GM12878 (cell line): ENCODE measurements around the gene COMT. TPM values are rescaled to one million over a fixed set of nuclear protein-coding genes. Genes with fewer than 3 reads are reported as not detected.

Source experiments
- ATAC-seq: fragments of 200-7000 bp; cut with Tn5 transposase; 3 replicates; pipeline ENCODE4 v1.9.1; 2020; ENCODE audit warnings: mild to moderate bottlenecking, moderate library complexity
- BruUV-seq: library from RNA; stranded (reverse); fragments of 400-500 nt; replicated peaks from 2 replicates; lab custom pipeline; 2021; lab: Mats Ljungman, UMichigan
- CTCF ChIA-PET: fragments of 300-600 bp; sonication (Branson Sonifier 250); formaldehyde crosslinking; extraction: SDS; loops from one replicate; lab custom pipeline; 2021; ENCODE audit warnings: inconsistent platforms; lab: Yijun Ruan, JAX
- POLR2A ChIA-PET: fragments of 350-600 bp; formaldehyde crosslinking; extraction: SDS; loops from one replicate; lab custom pipeline; 2021; ENCODE audit warnings: inconsistent platforms; lab: Charles Lee
- RAD21 ChIA-PET: fragments of 300-600 bp; sonication (Branson Sonifier 250); formaldehyde crosslinking; loops from one replicate; lab custom pipeline; 2023; ENCODE audit warnings: antibody characterized with exemption; ENCODE audit not compliant: unreplicated experiment; lab: Charles Lee
- SMC1A ChIA-PET: fragments of 300-600 bp; sonication (Branson Sonifier 250); formaldehyde crosslinking; loops from one replicate; lab custom pipeline; 2023; ENCODE audit not compliant: unreplicated experiment, uncharacterized antibody; lab: Charles Lee
- DNase-seq: peaks from one replicate; pipeline ENCODE4 v3.0.0-alpha.2; 2011; ENCODE audit warnings: low read depth, low spot score
- FAIRE-seq: peaks from 3 replicates; lab custom pipeline; 2011; peaks lifted over from hg19 to GRCh38; lab: Jason Lieb, UNC
- H2AFZ ChIP-seq: 2 replicates; pipeline ENCODE4 v1.6.0; 2011; ENCODE audit warnings: low read depth, low read length, control low read depth; ENCODE audit not compliant: control insufficient read depth
- H3K27ac ChIP-seq: 2 replicates; pipeline ENCODE4 v1.5.1; 2011; ENCODE audit warnings: control low read depth; ENCODE audit not compliant: control insufficient read depth, insufficient read depth
- H3K27me3 ChIP-seq, 2 experiments: replicated peaks in 1 of 2; 2 replicates each; pipeline versions ENCODE4 v1.6.0 to v1.6.1; 2011; ENCODE audit warnings: low read length in 1 of 2; ENCODE audit not compliant: control insufficient read depth in 2 of 2, insufficient read depth in 2 of 2
- H3K36me3 ChIP-seq, 2 experiments: 2 replicates each; pipeline ENCODE4 v1.5.1; 2011; ENCODE audit warnings: low read length in 1 of 2; ENCODE audit not compliant: control insufficient read depth in 2 of 2, insufficient read depth in 2 of 2
- H3K4me1 ChIP-seq: 2 replicates; pipeline ENCODE4 v1.6.1; 2011; ENCODE audit warnings: mild to moderate bottlenecking, low read length, moderate library complexity, mixed read lengths; ENCODE audit not compliant: control insufficient read depth, insufficient read depth
- H3K4me2 ChIP-seq: 2 replicates; pipeline ENCODE4 v1.6.0; 2011; ENCODE audit warnings: control low read depth; ENCODE audit not compliant: control insufficient read depth, insufficient read depth
- H3K4me3 ChIP-seq: fragments of 200-600 bp; sonication (generic); 2 replicates; pipeline ENCODE4 v1.5.1; 2016
- H3K79me2 ChIP-seq: 2 replicates; pipeline ENCODE4 v1.6.0; 2011; ENCODE audit warnings: low read length; ENCODE audit not compliant: control insufficient read depth, insufficient read depth
- H3K9ac ChIP-seq: 2 replicates; pipeline ENCODE4 v1.8.0; 2011; ENCODE audit warnings: low read length, control low read depth, mixed read lengths; ENCODE audit not compliant: control insufficient read depth, insufficient read depth
- H3K9me3 ChIP-seq: replicated peaks from 3 replicates; pipeline ENCODE4 v1.5.1; 2011; ENCODE audit warnings: mild to moderate bottlenecking, low read length; ENCODE audit not compliant: control insufficient read depth, insufficient read depth
- H4K20me1 ChIP-seq: 2 replicates; pipeline ENCODE4 v1.6.0; 2011; ENCODE audit not compliant: control insufficient read depth, insufficient read depth
- CREB1 ChIP-seq: IDR thresholded peaks from 2 replicates; pipeline ENCODE4 v1.6.1; 2012; ENCODE audit warnings: low read depth, mild to moderate bottlenecking, inconsistent platforms
- CREM ChIP-seq: IDR thresholded peaks from 2 replicates; pipeline ENCODE4 v1.6.1; 2014; ENCODE audit warnings: antibody characterized with exemption, low read depth
- HDAC2 ChIP-seq: fragments of 200-600 bp; sonication (generic); IDR thresholded peaks from 2 replicates; pipeline ENCODE4 v1.6.1; 2017
- MEF2A ChIP-seq: IDR thresholded peaks from 2 replicates; pipeline ENCODE4 v1.6.1; 2011; ENCODE audit warnings: low read depth, mild to moderate bottlenecking, low read length, moderate library complexity; ENCODE audit not compliant: insufficient read depth
- NR2C1 ChIP-seq: fragments of 450-650 bp; IDR thresholded peaks from 2 replicates; pipeline ENCODE4 v1.6.1; 2017; ENCODE audit warnings: antibody characterized with exemption, mild to moderate bottlenecking, moderate library complexity
- PBX3 ChIP-seq: IDR thresholded peaks from 2 replicates; pipeline ENCODE4 v1.6.1; 2011; ENCODE audit warnings: mild to moderate bottlenecking, low read depth, low read length, moderate library complexity; ENCODE audit not compliant: insufficient replicate concordance
- RCOR1 ChIP-seq: conservative IDR thresholded peaks from 2 replicates; pipeline ENCODE4 v1.6.1; 2012; ENCODE audit warnings: low read depth, low read length, improper control_type of control experiment
- SMARCA5 ChIP-seq: fragments of 450-650 bp; IDR thresholded peaks from 2 replicates; pipeline ENCODE4 v1.6.1; 2017; ENCODE audit warnings: mild to moderate bottlenecking
- TCF3 ChIP-seq: IDR thresholded peaks from 2 replicates; pipeline ENCODE4 v1.6.1; 2012; ENCODE audit warnings: low read depth, mild to moderate bottlenecking, low read length, borderline replicate concordance; ENCODE audit not compliant: insufficient read depth
- ZNF384 ChIP-seq: IDR thresholded peaks from 2 replicates; pipeline ENCODE4 v1.6.1; 2012; ENCODE audit warnings: low read depth, mild to moderate bottlenecking, low read length, improper control_type of control experiment, borderline replicate concordance
- WGBS: methylation state at CpG from one replicate; pipeline ENCODE4 v1.1.6; 2016; ENCODE audit warnings: low lambda C conversion rate; ENCODE audit not compliant: insufficient replicate concordance, insufficient coverage; ENCODE audit errors: missing lambda C conversion rate; 5-methylcytosine and 5-hydroxymethylcytosine counted together
- in situ Hi-C: fragments of 300-500 bp; cut with MboI; formaldehyde crosslinking; loops from 9 replicates; pipeline ENCODE4 v1.14.3; 2018; ENCODE audit warnings: mixed read lengths
- intact Hi-C: fragments of 100-400 bp; cut with micrococcal nuclease; formaldehyde crosslinking; loops from one replicate; pipeline ENCODE4 v1.14.2; 2022; ENCODE audit not compliant: unreplicated experiment
- polyA plus RNA-seq, 11 experiments: library from polyadenylated mRNA; depleted of rRNA in 4 of 11; unstranded in 6 of 11; stranded (reverse) in 5 of 11; fragments of >200 nt; fragmentation: Nextera tagmentation in 4 of 11; fragmentation: Illumina TruSeq in 1 of 11; extraction: Ambion mirVana in 4 of 11; extraction: Trizol in 1 of 11; gene quantifications; 1 replicate in 1 of 11; 2 replicates in 10 of 11; pipeline versions ENCODE4 v1.2.1 to v1.2.3, GENCODE V29; 2011 to 2016; ENCODE audit warnings: inconsistent platforms in 2 of 11, missing spikeins in 2 of 11, low read depth in 1 of 11
- total RNA-seq, 4 experiments: library from RNA; depleted of rRNA in 3 of 4; stranded (reverse); fragments of >200 nt in 3 of 4; fragmentation: Illumina TruSeq in 1 of 4; extraction: Trizol in 1 of 4; gene quantifications; 2 replicates each; pipeline versions ENCODE4 v1.2.1 to v1.2.3, GENCODE V29; 2013 to 2021

Gene COMT
- total and polyA plus RNA-seq, 10 of the 15 experiments (the other 5 are each of a cell fraction or from before 2014, with no cell fraction given): 4.5 to 152 (median 66.1) TPM

GRCh38 chr22:19930551-19931486, 10.8 kb upstream of the COMT start:
- ChIA-PET POLR2A (no interaction called here), CTCF (no interaction called here), RAD21 (no interaction called here), SMC1A (interaction anchor here (0.9 kb wide), 1 partner anchor 21 kb away, joined by 3 read pairs; no protein-coding TSS in a partner anchor)
- no peak overlapping the region for H3K9ac ChIP-seq
- H3K4me2 ChIP-seq: no peak overlapping the region
- peak; percentile 25 for TF ChIP-seq PBX3
- no peak for TF ChIP-seq MEF2A
- H3K36me3 ChIP-seq: no peaks in the 10 kb centered on the region
- in situ Hi-C loops: no loop called here
- no peaks in the 10 kb centered on the region for H3K27me3 ChIP-seq
- FAIRE-seq: no peak
- intact Hi-C loops: no loop called here
- H3K4me3 ChIP-seq: no peak overlapping the region
- BruUV-seq: no TSS peak
- H3K79me2 ChIP-seq: no peaks in the 10 kb centered on the region
- no peaks in the 10 kb centered on the region for H3K4me1 ChIP-seq
- H3K9me3 ChIP-seq: no peaks in the 10 kb centered on the region; the same call in 2 of the 3 replicates
- no peaks in the 10 kb centered on the region for H4K20me1 ChIP-seq
- no peak overlapping the region for H2AFZ ChIP-seq
- no peak overlapping the region for H3K27ac ChIP-seq
- no peak for DNase-seq
- no peak for ATAC-seq
- WGBS: 88% methylated on average over 21 of the region's 21 CpGs

GRCh38 chr22:19931514-19931913, 10.1 kb upstream of the COMT start:
- BruUV-seq: no TSS peak
- no peak overlapping the region for H3K4me2 ChIP-seq
- ATAC-seq: no peak
- no peak overlapping the region for H2AFZ ChIP-seq
- TF ChIP-seq RCOR1 (no peak), NR2C1 (no peak), TCF3 (no peak), CREB1 (no peak), ZNF384 (no peak), SMARCA5 (no peak), HDAC2 (no peak), CREM (no peak)
- WGBS: 94% methylated on average over 8 of the region's 8 CpGs
- intact Hi-C loops: no loop called here
- no peak for DNase-seq
- H3K4me3 ChIP-seq: no peak overlapping the region
- ChIA-PET RAD21 (interaction anchor here (0.7 kb wide), 1 partner anchor 39 kb away, joined by 3 read pairs; no protein-coding TSS in a partner anchor), CTCF (no interaction called here), SMC1A (interaction anchor here (0.9 kb wide), 1 partner anchor 21 kb away, joined by 3 read pairs; no protein-coding TSS in a partner anchor), POLR2A (no interaction called here)
- no peaks in the 10 kb centered on the region for H3K4me1 ChIP-seq
- H3K36me3 ChIP-seq: no peaks in the 10 kb centered on the region
- H3K27ac ChIP-seq: no peak overlapping the region
- FAIRE-seq: no peak
- no peaks in the 10 kb centered on the region for H3K79me2 ChIP-seq
- H4K20me1 ChIP-seq: no peaks in the 10 kb centered on the region
- H3K9me3 ChIP-seq: no peaks in the 10 kb centered on the region; the same call in 2 of the 3 replicates
- H3K27me3 ChIP-seq: no peaks in the 10 kb centered on the region
- in situ Hi-C loops: no loop called here
- H3K9ac ChIP-seq: no peak overlapping the region
